ENCODE data around the gene HYLS1.

DNA sequence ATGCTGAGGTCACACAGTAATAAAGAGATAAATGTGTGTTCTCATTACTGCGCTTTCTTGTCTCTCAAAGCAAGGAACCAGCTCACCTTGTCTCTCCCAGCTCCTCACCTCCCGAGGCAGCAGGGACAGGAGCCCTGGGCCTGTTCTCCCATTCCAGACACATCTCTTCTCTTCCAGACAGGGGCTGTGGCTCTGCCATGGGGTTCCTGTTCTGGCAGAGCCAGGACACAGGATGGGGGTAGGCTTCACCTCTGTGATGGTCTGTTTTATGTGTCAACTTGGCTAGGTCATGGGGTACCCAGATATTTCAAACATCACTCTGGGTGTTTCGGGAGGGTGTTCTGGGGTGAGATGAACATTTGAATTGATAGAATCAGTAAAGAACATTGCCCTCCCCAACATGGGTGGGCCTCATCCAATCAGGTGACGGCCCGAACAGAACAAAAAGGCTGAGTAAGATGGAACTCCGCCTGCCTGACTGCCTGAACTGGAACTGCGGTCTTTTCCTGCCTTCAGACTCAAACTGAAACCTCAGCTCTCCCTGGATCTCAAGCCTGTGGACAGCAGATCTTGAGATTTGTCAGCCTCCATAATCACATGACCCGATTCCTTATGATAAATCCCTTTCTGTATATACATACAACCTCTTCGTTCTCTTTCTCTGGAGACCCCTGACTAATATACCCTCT lies 56.3 kb downstream of the HYLS1 start:
- TF ChIP-seq EP300 (IDR thresholded peaks at IDR 0.05) (no peak), POLR2A (IDR thresholded peaks at IDR 0.05) (no peak)
- TF ChIP-seq, protein P1, sequence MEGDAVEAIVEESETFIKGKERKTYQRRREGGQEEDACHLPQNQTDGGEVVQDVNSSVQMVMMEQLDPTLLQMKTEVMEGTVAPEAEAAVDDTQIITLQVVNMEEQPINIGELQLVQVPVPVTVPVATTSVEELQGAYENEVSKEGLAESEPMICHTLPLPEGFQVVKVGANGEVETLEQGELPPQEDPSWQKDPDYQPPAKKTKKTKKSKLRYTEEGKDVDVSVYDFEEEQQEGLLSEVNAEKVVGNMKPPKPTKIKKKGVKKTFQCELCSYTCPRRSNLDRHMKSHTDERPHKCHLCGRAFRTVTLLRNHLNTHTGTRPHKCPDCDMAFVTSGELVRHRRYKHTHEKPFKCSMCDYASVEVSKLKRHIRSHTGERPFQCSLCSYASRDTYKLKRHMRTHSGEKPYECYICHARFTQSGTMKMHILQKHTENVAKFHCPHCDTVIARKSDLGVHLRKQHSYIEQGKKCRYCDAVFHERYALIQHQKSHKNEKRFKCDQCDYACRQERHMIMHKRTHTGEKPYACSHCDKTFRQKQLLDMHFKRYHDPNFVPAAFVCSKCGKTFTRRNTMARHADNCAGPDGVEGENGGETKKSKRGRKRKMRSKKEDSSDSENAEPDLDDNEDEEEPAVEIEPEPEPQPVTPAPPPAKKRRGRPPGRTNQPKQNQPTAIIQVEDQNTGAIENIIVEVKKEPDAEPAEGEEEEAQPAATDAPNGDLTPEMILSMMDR (IDR thresholded peaks at IDR 0.05) = no peak
